A549 (cell line): Measurements from ENCODE around the gene MRPL16. TPM values are rescaled to one million over a fixed set of nuclear protein-coding genes. Genes with fewer than 3 reads are reported as not detected.

ENCODE experiments used
- ATAC-seq, 2 experiments: fragments of 200-7000 bp in 1 of 2; fragments of >200 bp in 1 of 2; cut with Nextera tagmentation in 1 of 2; cut with Tn5 transposase in 1 of 2; 3 replicates each; pipeline versions ENCODE4 v1.8.0 to v1.9.1; 2018 to 2020; ENCODE audit warnings: mild to moderate bottlenecking in 1 of 2, moderate library complexity in 1 of 2
- CTCF ChIA-PET: fragments of 300-600 bp; sonication (Branson Sonifier 250); formaldehyde crosslinking; extraction: SDS; loops from one replicate; lab custom pipeline; 2021; ENCODE audit warnings: antibody characterized with exemption, inconsistent platforms; lab: Yijun Ruan, JAX
- POLR2A ChIA-PET: fragments of 350-600 bp; formaldehyde crosslinking; extraction: SDS; loops from one replicate; lab custom pipeline; 2021; ENCODE audit warnings: antibody characterized with exemption, inconsistent platforms; lab: Yijun Ruan, JAX
- DNase-seq, 2 experiments: peaks; one replicate each; pipeline versions ENCODE4 v3.0.0 to v3.0.0-alpha.2; 2011 to 2016; ENCODE audit warnings: low read depth in 1 of 2, low spot score in 1 of 2
- FAIRE-seq: peaks from 2 replicates; lab custom pipeline; 2011; peaks lifted over from hg19 to GRCh38; lab: Jason Lieb, UNC
- H3K27ac ChIP-seq, 2 experiments: fragments of >200 bp; sonication (Bioruptor Twin); formaldehyde crosslinking; 3 replicates each; pipeline ENCODE4 v1.5.1; 2016 to 2017
- H3K4me1 ChIP-seq: fragments of >200 bp; sonication (Bioruptor Twin); formaldehyde crosslinking; 3 replicates; pipeline ENCODE4 v1.6.1; 2016
- H3K4me2 ChIP-seq: fragments of >200 bp; sonication (Bioruptor Twin); formaldehyde crosslinking; 3 replicates; pipeline ENCODE4 v1.6.1; 2016
- H3K4me3 ChIP-seq: fragments of >200 bp; sonication (Bioruptor Twin); formaldehyde crosslinking; 3 replicates; pipeline ENCODE4 v1.5.1; 2016
- H3K9me3 ChIP-seq: fragments of >200 bp; sonication (Bioruptor Twin); formaldehyde crosslinking; 3 replicates; pipeline ENCODE4 v1.6.1; 2016
- BHLHE40 ChIP-seq: IDR thresholded peaks from 2 replicates; pipeline ENCODE4 v1.6.1; 2012; ENCODE audit warnings: low read depth, low read length, inconsistent platforms
- CBX2 ChIP-seq: fragments of 200-600 bp; sonication (generic); IDR thresholded peaks from 2 replicates; pipeline ENCODE4 v1.6.1; 2016; ENCODE audit warnings: low read depth, mild to moderate bottlenecking, borderline replicate concordance
- CHD4 ChIP-seq: fragments of 200-600 bp; sonication (generic); IDR thresholded peaks from 2 replicates; pipeline ENCODE4 v1.6.1; 2016; ENCODE audit warnings: antibody characterized with exemption, mild to moderate bottlenecking, borderline replicate concordance
- EP300 ChIP-seq, 2 experiments: fragments of >200 bp; sonication (Bioruptor Twin); formaldehyde crosslinking; IDR thresholded peaks; 2 replicates in 1 of 2; 3 replicates in 1 of 2; pipeline ENCODE4 v1.6.1; 2016 to 2017
- HEYL ChIP-seq: fragments of 250-450 bp; sonication (Bioruptor Pico); IDR thresholded peaks from 2 replicates; pipeline ENCODE4 v1.8.0; 2021; ENCODE audit warnings: mild to moderate bottlenecking, moderate library complexity
- HOXB13 ChIP-seq: fragments of 250-450 bp; sonication (Bioruptor Pico); IDR thresholded peaks from 2 replicates; pipeline ENCODE4 v1.5.0; 2020; ENCODE audit warnings: low read depth, mild to moderate bottlenecking, moderate library complexity
- HOXB5 ChIP-seq: fragments of 250-450 bp; sonication (Bioruptor Pico); IDR thresholded peaks from 2 replicates; pipeline ENCODE4 v1.5.0; 2020; ENCODE audit warnings: mild to moderate bottlenecking, moderate library complexity
- JUN ChIP-seq, 2 experiments: fragments of >200 bp; sonication (Bioruptor Twin); formaldehyde crosslinking; IDR thresholded peaks; 2 replicates in 1 of 2; 3 replicates in 1 of 2; pipeline ENCODE4 v1.6.1; 2016 to 2017
- MYC ChIP-seq: IDR thresholded peaks from 2 replicates; pipeline ENCODE4 v1.6.1; 2012; ENCODE audit warnings: mild to moderate bottlenecking, inconsistent platforms, low read length, improper control_type of control experiment, borderline replicate concordance
- NFE2L2 ChIP-seq: fragments of 150-350 bp; conservative IDR thresholded peaks from 2 replicates; pipeline ENCODE4 v1.6.1; 2014; ENCODE audit warnings: low read length
- NPAS2 ChIP-seq: fragments of 250-450 bp; sonication (Bioruptor Pico); IDR thresholded peaks from 2 replicates; pipeline ENCODE4 v1.8.0; 2022; ENCODE audit warnings: mild to moderate bottlenecking, moderate library complexity, borderline replicate concordance
- NR3C1 ChIP-seq: fragments of >200 bp; sonication (Bioruptor Twin); formaldehyde crosslinking; IDR thresholded peaks from 3 replicates; pipeline ENCODE4 v1.6.1; 2017
- RAD21 ChIP-seq, 2 experiments: fragments of >200 bp in 1 of 2; sonication (Bioruptor Twin) in 1 of 2; formaldehyde crosslinking in 1 of 2; IDR thresholded peaks in 1 of 2; conservative IDR thresholded peaks in 1 of 2; 2 replicates in 1 of 2; 3 replicates in 1 of 2; pipeline ENCODE4 v1.6.1; 2012 to 2018; ENCODE audit warnings: inconsistent platforms in 1 of 2
- RARB ChIP-seq: fragments of 250-450 bp; sonication (Bioruptor Pico); IDR thresholded peaks from 2 replicates; pipeline ENCODE4 v1.8.0; 2021; ENCODE audit warnings: mild to moderate bottlenecking, moderate library complexity
- RNF2 ChIP-seq: fragments of 200-600 bp; sonication (generic); IDR thresholded peaks from 2 replicates; pipeline ENCODE4 v1.6.1; 2016; ENCODE audit warnings: low read depth, mild to moderate bottlenecking, antibody characterized with exemption, moderate library complexity, borderline replicate concordance
- SMC3 ChIP-seq: fragments of >200 bp; sonication (Bioruptor Twin); formaldehyde crosslinking; IDR thresholded peaks from 3 replicates; pipeline ENCODE4 v1.6.1; 2018; ENCODE audit warnings: inconsistent platforms
- SREBF2 ChIP-seq: fragments of 450-650 bp; IDR thresholded peaks from 2 replicates; pipeline ENCODE4 v1.6.1; 2014; ENCODE audit warnings: mild to moderate bottlenecking, moderate library complexity
- ZNF302 ChIP-seq: fragments of 250-450 bp; sonication (Bioruptor Pico); IDR thresholded peaks from 2 replicates; pipeline ENCODE4 v1.9.0; 2021; ENCODE audit warnings: inconsistent platforms, mild to moderate bottlenecking, moderate library complexity
- ZSCAN20 ChIP-seq: fragments of 250-450 bp; sonication (Bioruptor Pico); IDR thresholded peaks from 2 replicates; pipeline ENCODE4 v1.8.0; 2022; ENCODE audit warnings: mild to moderate bottlenecking, moderate library complexity
- WGBS: methylation state at CpG from one replicate; pipeline ENCODE4 v1.1.6; 2017; ENCODE audit errors: missing lambda C conversion rate; 5-methylcytosine and 5-hydroxymethylcytosine counted together
- polyA plus RNA-seq, 4 experiments: library from polyadenylated mRNA; depleted of rRNA in 3 of 4; stranded (reverse); fragments of >200 nt; fragmentation: RNase III in 1 of 4; extraction: RNeasy Plus Mini Kit Qiagen cat#74134 plus additional on column Dnase treatment in 1 of 4; gene quantifications; 2 replicates in 3 of 4; 3 replicates in 1 of 4; pipeline ENCODE4 v1.2.3, GENCODE V29; 2011 to 2017
- TF ChIP-seq, protein P1 (sequence below): IDR thresholded peaks from 2 replicates; pipeline ENCODE4 v1.6.1; 2012; ENCODE audit warnings: low read depth, borderline replicate concordance
- TF ChIP-seq, protein P2 (sequence below): fragments of >200 bp; sonication (Bioruptor Twin); formaldehyde crosslinking; IDR thresholded peaks from 3 replicates; pipeline ENCODE4 v1.5.1; 2016
- TF ChIP-seq, protein P3 (sequence below): fragments of 250-450 bp; sonication (Bioruptor Pico); IDR thresholded peaks from 2 replicates; pipeline ENCODE4 v1.5.0; 2021; ENCODE audit warnings: mild to moderate bottlenecking, moderate library complexity, borderline replicate concordance
- TF ChIP-seq, protein P4 (sequence below): fragments of >200 bp; sonication (Bioruptor Twin); formaldehyde crosslinking; IDR thresholded peaks from 2 replicates; pipeline ENCODE4 v1.6.1; 2016
- TF ChIP-seq, protein P5 (sequence below): fragments of 200-600 bp; sonication (generic); IDR thresholded peaks from 2 replicates; pipeline ENCODE4 v1.6.1; 2016; ENCODE audit warnings: antibody characterized with exemption, mild to moderate bottlenecking, moderate library complexity

MRPL16 gene
- polyA plus RNA-seq, 2 of the 4 experiments (the other 2 are of a cell fraction): 57.3 to 77.7 TPM

DNA sequence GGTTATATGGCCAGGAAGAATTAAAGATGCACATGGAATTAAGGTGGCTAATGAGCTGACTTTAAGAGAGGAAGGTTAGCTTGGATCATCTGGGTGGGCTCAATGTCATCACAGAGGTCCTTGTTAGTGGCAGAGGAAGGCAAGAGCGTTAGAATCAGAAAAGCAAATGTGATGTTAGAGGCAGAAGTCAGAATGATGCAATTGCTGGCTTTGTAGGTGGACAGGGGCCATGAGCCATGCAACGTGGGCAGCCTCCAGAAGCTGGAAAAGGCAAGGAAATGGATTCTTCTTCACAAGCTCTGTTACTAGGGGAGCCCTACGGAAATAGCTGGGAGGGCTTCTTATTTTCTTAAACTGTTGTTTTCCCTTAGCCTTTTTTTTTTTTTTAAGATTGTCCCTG lies 37.0 kb upstream of the MRPL16 start:
- ChIA-PET CTCF (no interaction called here), POLR2A (no interaction called here)
- Histone ChIP-seq H3K4me1 (peaks cover 6% of the 10 kb centered on the region; the same call in 1 of the 3 replicates), H3K4me2 (no peak overlapping the region), H3K27ac (no peak overlapping the region), H3K9me3 (no peaks in the 10 kb centered on the region), H3K4me3 (no peak overlapping the region)
- DNase-seq (no peak), FAIRE-seq (no peak), ATAC-seq (no peak)
- WGBS: 60% methylated on average over 3 of the region's 3 CpGs
- no peak for TF ChIP-seq HOXB5 (CRISPR knock-in tag)
- TF ChIP-seq, protein P1, sequence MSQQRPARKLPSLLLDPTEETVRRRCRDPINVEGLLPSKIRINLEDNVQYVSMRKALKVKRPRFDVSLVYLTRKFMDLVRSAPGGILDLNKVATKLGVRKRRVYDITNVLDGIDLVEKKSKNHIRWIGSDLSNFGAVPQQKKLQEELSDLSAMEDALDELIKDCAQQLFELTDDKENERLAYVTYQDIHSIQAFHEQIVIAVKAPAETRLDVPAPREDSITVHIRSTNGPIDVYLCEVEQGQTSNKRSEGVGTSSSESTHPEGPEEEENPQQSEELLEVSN: no peak
- TF ChIP-seq, protein P2, sequence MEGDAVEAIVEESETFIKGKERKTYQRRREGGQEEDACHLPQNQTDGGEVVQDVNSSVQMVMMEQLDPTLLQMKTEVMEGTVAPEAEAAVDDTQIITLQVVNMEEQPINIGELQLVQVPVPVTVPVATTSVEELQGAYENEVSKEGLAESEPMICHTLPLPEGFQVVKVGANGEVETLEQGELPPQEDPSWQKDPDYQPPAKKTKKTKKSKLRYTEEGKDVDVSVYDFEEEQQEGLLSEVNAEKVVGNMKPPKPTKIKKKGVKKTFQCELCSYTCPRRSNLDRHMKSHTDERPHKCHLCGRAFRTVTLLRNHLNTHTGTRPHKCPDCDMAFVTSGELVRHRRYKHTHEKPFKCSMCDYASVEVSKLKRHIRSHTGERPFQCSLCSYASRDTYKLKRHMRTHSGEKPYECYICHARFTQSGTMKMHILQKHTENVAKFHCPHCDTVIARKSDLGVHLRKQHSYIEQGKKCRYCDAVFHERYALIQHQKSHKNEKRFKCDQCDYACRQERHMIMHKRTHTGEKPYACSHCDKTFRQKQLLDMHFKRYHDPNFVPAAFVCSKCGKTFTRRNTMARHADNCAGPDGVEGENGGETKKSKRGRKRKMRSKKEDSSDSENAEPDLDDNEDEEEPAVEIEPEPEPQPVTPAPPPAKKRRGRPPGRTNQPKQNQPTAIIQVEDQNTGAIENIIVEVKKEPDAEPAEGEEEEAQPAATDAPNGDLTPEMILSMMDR: no peak
- TF ChIP-seq HEYL (CRISPR knock-in tag): no peak
- TF ChIP-seq SREBF2: no peak
- TF ChIP-seq ZSCAN20 (CRISPR knock-in tag): no peak
- TF ChIP-seq, protein P3, sequence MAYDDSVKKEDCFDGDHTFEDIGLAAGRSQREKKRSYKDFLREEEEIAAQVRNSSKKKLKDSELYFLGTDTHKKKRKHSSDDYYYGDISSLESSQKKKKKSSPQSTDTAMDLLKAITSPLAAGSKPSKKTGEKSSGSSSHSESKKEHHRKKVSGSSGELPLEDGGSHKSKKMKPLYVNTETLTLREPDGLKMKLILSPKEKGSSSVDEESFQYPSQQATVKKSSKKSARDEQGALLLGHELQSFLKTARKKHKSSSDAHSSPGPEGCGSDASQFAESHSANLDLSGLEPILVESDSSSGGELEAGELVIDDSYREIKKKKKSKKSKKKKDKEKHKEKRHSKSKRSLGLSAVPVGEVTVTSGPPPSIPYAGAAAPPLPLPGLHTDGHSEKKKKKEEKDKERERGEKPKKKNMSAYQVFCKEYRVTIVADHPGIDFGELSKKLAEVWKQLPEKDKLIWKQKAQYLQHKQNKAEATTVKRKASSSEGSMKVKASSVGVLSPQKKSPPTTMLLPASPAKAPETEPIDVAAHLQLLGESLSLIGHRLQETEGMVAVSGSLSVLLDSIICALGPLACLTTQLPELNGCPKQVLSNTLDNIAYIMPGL (CRISPR knock-in tag): no peak
- no peak for TF ChIP-seq NPAS2 (CRISPR knock-in tag)
- no peak for TF ChIP-seq RAD21 (conservative IDR thresholded peaks at IDR 0.05 in 1 of 2, IDR thresholded peaks at IDR 0.05 in 1 of 2)
- no peak for TF ChIP-seq EP300 (IDR thresholded peaks at IDR 0.05)
- TF ChIP-seq ZNF302 (CRISPR knock-in tag): no peak
- no peak for TF ChIP-seq HOXB13
- TF ChIP-seq RARB (CRISPR knock-in tag): no peak
- no peak for TF ChIP-seq CHD4
- TF ChIP-seq JUN (IDR thresholded peaks at IDR 0.05): no peak
- no peak for TF ChIP-seq RNF2
- no peak for TF ChIP-seq MYC
- TF ChIP-seq CBX2: no peak
- TF ChIP-seq, protein P4, sequence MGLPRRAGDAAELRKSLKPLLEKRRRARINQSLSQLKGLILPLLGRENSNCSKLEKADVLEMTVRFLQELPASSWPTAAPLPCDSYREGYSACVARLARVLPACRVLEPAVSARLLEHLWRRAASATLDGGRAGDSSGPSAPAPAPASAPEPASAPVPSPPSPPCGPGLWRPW: no peak

DNA sequence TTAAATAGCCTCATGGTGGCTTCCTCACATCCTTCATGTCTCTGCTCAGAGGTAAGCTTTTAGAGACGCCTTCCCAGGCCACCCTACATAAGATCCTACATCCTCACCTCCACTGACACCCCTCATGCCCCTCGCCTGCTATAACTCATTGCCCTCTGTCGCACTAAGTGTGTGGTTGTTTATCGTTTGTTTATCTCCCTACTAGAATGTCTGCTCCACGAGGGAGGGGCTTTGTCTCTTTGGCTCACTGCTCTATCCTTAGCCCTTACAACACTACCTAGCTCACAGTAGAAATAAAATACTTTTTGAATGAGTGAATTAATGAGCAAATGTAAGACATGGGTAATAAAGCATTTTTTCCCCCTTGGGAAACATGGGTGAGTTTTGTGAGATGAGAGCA lies 36.0 kb upstream of the MRPL16 start:
- WGBS: 45% methylated on average over 5 of the region's 5 CpGs
- no peak for FAIRE-seq
- CTCF ChIA-PET: interaction anchor here (0.8 to 1.1 kb wide), 3 partner anchors 9 to 23 kb away, joined by 3 read pairs; no protein-coding TSS in a partner anchor

More for the DNA sequence above, 36.0 kb upstream of the MRPL16 start:
- no peak overlapping the region for H3K4me3 ChIP-seq
- POLR2A ChIA-PET: no interaction called here
- no peak for DNase-seq
- TF ChIP-seq SMC3 (no peak), BHLHE40 (no peak), NPAS2 (CRISPR knock-in tag) (no peak), NFE2L2 (no peak), NR3C1 (no peak)
- TF ChIP-seq, protein P5, sequence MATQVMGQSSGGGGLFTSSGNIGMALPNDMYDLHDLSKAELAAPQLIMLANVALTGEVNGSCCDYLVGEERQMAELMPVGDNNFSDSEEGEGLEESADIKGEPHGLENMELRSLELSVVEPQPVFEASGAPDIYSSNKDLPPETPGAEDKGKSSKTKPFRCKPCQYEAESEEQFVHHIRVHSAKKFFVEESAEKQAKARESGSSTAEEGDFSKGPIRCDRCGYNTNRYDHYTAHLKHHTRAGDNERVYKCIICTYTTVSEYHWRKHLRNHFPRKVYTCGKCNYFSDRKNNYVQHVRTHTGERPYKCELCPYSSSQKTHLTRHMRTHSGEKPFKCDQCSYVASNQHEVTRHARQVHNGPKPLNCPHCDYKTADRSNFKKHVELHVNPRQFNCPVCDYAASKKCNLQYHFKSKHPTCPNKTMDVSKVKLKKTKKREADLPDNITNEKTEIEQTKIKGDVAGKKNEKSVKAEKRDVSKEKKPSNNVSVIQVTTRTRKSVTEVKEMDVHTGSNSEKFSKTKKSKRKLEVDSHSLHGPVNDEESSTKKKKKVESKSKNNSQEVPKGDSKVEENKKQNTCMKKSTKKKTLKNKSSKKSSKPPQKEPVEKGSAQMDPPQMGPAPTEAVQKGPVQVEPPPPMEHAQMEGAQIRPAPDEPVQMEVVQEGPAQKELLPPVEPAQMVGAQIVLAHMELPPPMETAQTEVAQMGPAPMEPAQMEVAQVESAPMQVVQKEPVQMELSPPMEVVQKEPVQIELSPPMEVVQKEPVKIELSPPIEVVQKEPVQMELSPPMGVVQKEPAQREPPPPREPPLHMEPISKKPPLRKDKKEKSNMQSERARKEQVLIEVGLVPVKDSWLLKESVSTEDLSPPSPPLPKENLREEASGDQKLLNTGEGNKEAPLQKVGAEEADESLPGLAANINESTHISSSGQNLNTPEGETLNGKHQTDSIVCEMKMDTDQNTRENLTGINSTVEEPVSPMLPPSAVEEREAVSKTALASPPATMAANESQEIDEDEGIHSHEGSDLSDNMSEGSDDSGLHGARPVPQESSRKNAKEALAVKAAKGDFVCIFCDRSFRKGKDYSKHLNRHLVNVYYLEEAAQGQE: no peak
- no peak for ATAC-seq
- H3K4me1 ChIP-seq: peaks cover 6% of the 10 kb centered on the region; the same call in 1 of the 3 replicates
- no peaks in the 10 kb centered on the region for H3K9me3 ChIP-seq
- H3K27ac ChIP-seq: no peak overlapping the region
- no peak overlapping the region for H3K4me2 ChIP-seq
